Measurements from ENCODE around the gene TMEM184A.

DNA sequence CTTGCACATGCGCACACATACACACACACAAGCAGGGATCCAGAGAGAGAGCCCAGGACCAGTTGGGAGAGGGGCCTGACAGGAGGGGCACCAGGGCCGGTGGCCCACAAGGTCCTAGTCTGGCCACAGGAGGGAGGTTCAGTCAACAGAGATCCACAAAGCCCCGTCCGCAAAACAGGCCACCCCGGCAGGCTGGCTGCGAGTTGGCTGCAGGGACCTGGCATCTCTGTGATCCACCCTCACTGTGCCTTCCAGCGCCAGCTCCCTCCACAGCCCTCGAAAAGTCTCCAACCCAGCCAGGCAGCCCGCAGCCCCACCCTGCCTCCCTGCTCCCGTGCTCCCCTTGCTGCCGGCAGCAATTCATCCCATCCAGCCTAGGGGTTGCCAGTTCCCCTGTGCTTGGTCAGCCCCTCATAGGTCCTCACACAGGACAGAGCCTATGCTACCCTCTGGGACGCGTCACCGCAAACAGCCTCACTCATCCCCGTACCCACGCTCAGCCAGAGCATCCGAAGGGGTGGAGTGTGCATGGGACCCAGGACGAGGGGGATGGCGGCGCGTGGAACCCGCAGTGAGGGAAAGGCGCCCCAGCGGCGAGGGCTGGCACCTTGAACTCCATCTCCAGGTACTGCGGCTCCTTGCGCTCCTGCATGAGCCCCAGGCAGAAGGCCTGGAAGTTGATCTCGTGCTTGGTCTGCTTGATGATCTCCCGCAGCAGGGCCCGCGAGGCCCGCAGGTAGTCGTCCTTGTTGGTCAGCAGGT, 59.3 kb downstream of the TMEM184A start:
- TF ChIP-seq, protein P1, sequence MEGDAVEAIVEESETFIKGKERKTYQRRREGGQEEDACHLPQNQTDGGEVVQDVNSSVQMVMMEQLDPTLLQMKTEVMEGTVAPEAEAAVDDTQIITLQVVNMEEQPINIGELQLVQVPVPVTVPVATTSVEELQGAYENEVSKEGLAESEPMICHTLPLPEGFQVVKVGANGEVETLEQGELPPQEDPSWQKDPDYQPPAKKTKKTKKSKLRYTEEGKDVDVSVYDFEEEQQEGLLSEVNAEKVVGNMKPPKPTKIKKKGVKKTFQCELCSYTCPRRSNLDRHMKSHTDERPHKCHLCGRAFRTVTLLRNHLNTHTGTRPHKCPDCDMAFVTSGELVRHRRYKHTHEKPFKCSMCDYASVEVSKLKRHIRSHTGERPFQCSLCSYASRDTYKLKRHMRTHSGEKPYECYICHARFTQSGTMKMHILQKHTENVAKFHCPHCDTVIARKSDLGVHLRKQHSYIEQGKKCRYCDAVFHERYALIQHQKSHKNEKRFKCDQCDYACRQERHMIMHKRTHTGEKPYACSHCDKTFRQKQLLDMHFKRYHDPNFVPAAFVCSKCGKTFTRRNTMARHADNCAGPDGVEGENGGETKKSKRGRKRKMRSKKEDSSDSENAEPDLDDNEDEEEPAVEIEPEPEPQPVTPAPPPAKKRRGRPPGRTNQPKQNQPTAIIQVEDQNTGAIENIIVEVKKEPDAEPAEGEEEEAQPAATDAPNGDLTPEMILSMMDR (IDR thresholded peaks at IDR 0.05; ENCODE audit: extremely low read depth in 1 of 2, insufficient read depth in 1 of 2, low read depth in 1 of 2, low read length in 2 of 2): no peak
- TF ChIP-seq POLR2A (IDR thresholded peaks at IDR 0.05; ENCODE audit: low read depth, low read length) (no peak), POLR2AphosphoS5 (IDR thresholded peaks at IDR 0.05; ENCODE audit: insufficient read depth, low read depth, low read length) (no peak), EZH2 (IDR thresholded peaks at IDR 0.05; ENCODE audit: borderline replicate concordance, low read depth, low read length, severe bottlenecking) (no peak), MYC (IDR thresholded peaks at IDR 0.05; ENCODE audit: low read depth, low read length) (no peak), GATA2 (IDR thresholded peaks at IDR 0.05; ENCODE audit: insufficient read depth, insufficient read length, low read depth, low read length) (no peak)
- TF ChIP-seq, protein P2, sequence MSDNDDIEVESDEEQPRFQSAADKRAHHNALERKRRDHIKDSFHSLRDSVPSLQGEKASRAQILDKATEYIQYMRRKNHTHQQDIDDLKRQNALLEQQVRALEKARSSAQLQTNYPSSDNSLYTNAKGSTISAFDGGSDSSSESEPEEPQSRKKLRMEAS (IDR thresholded peaks at IDR 0.05; ENCODE audit: insufficient read depth, insufficient read length): no peak

All from endothelial cell of umbilical vein (primary cell).